HCT116 (cell line): ENCODE results near the gene UCP1. TPM values are rescaled to one million over a fixed set of nuclear protein-coding genes. Genes with fewer than 3 reads are reported as not detected.

Experiments
- ATAC-seq: fragments of 200-7000 bp; cut with Tn5 transposase; 2 replicates; pipeline ENCODE4 v1.9.1; 2020; ENCODE audit warnings: mild to moderate bottlenecking, moderate library complexity
- BruUV-seq: library from RNA; stranded (reverse); fragments of 400-500 nt; replicated peaks from 2 replicates; lab custom pipeline; 2021; lab: Mats Ljungman, UMichigan
- CTCF ChIA-PET: fragments of 300-600 bp; sonication (Branson Sonifier 250); formaldehyde crosslinking; loops from one replicate; lab custom pipeline; 2021; ENCODE audit warnings: antibody characterized with exemption; lab: Charles Lee
- POLR2A ChIA-PET: fragments of 300-600, 350-600 bp; sonication (Branson Sonifier 250); formaldehyde crosslinking; loops from one replicate; lab custom pipeline; 2021; ENCODE audit warnings: antibody characterized with exemption; lab: Charles Lee
- RAD21 ChIA-PET, 2 experiments: fragments of 300-600 bp; sonication (Branson Sonifier 250); formaldehyde crosslinking; loops; one replicate each; lab custom pipeline; 2023; ENCODE audit warnings: low total read pairs in 2 of 2; ENCODE audit not compliant: uncharacterized antibody in 2 of 2, unreplicated experiment in 2 of 2, low non-redundant PET in 1 of 2; lab: Charles Lee
- DNase-seq: peaks from one replicate; pipeline ENCODE4 v3.0.0-alpha.2; 2010; ENCODE audit warnings: low read depth, low spot score
- H2AFZ ChIP-seq: fragments of 200-600 bp; shearing (Covaris generic), sonication (generic); 2 replicates; pipeline ENCODE4 v1.6.1; 2017; ENCODE audit warnings: low read depth, mixed run types, mixed read lengths, antibody characterized with exemption, low read length; ENCODE audit not compliant: poor library complexity, severe bottlenecking
- H3K27ac ChIP-seq: 2 replicates; pipeline ENCODE4 v1.5.1; 2012; ENCODE audit warnings: low read depth, low read length
- H3K27me3 ChIP-seq: fragments of 200-600 bp; sonication (generic); 2 replicates; pipeline ENCODE4 v1.6.1; 2016; ENCODE audit warnings: mixed run types, low read length, mixed read lengths; ENCODE audit not compliant: insufficient read depth
- H3K36me3 ChIP-seq, 2 experiments: fragments of 200-500 bp in 1 of 2; fragments of 200-600 bp in 1 of 2; sonication (Bioruptor generic) in 1 of 2; sonication (generic) in 1 of 2; 2 replicates each; pipeline versions ENCODE4 v1.5.1 to v1.6.1; 2014 to 2016; ENCODE audit warnings: low read length in 2 of 2, inconsistent platforms in 1 of 2, mixed read lengths in 1 of 2, mixed run types in 1 of 2; ENCODE audit not compliant: insufficient read depth in 2 of 2, control insufficient read depth in 1 of 2
- H3K4me1 ChIP-seq, 2 experiments: fragments of 200-600 bp in 1 of 2; sonication (generic) in 1 of 2; 2 replicates each; pipeline versions ENCODE4 v1.5.1 to v1.6.1; 2012 to 2017; ENCODE audit warnings: low read length in 2 of 2, inconsistent platforms in 1 of 2, mild to moderate bottlenecking in 1 of 2, mixed read lengths in 1 of 2, mixed run types in 1 of 2, moderate library complexity in 1 of 2; ENCODE audit not compliant: insufficient read depth in 2 of 2, control insufficient read depth in 1 of 2
- H3K4me2 ChIP-seq: fragments of 200-600 bp; sonication (generic); 2 replicates; pipeline ENCODE4 v1.6.1; 2017; ENCODE audit warnings: mixed run types, low read length, mixed read lengths
- H3K4me3 ChIP-seq, 2 experiments: fragments of 200-600 bp in 1 of 2; sonication (generic) in 1 of 2; replicated peaks in 1 of 2; 2 replicates each; pipeline ENCODE4 v1.5.1; 2011 to 2016; ENCODE audit warnings: low read length in 2 of 2, control low read depth in 1 of 2, low read depth in 1 of 2, mild to moderate bottlenecking in 1 of 2, mixed read lengths in 1 of 2, mixed run types in 1 of 2
- H3K79me2 ChIP-seq: fragments of 200-600 bp; sonication (generic); 2 replicates; pipeline ENCODE4 v1.6.1; 2017; ENCODE audit warnings: mild to moderate bottlenecking, mixed run types, low read length, moderate library complexity, mixed read lengths; ENCODE audit not compliant: insufficient read depth
- H3K9ac ChIP-seq: fragments of 200-600 bp; sonication (generic); 2 replicates; pipeline ENCODE4 v1.6.1; 2016; ENCODE audit warnings: low read length, mixed read lengths
- H3K9me2 ChIP-seq: fragments of 200-600 bp; sonication (generic), shearing (Covaris generic); 2 replicates; pipeline ENCODE4 v1.6.1; 2017; ENCODE audit warnings: mixed run types, mild to moderate bottlenecking, moderate library complexity; ENCODE audit not compliant: insufficient read depth
- H3K9me3 ChIP-seq, 2 experiments: fragments of 200-500 bp in 1 of 2; fragments of 200-600 bp in 1 of 2; sonication (Bioruptor generic) in 1 of 2; sonication (generic) in 1 of 2; 2 replicates each; pipeline ENCODE4 v1.6.1; 2014 to 2017; ENCODE audit warnings: low read length in 2 of 2, mixed read lengths in 2 of 2, inconsistent platforms in 1 of 2, low read depth in 1 of 2, mild to moderate bottlenecking in 1 of 2, mixed run types in 1 of 2, moderate library complexity in 1 of 2; ENCODE audit not compliant: control insufficient read depth in 1 of 2, insufficient read depth in 1 of 2
- H4K20me1 ChIP-seq: fragments of 200-600 bp; sonication (generic), shearing (Covaris generic); 2 replicates; pipeline ENCODE4 v1.6.1; 2017; ENCODE audit warnings: mixed run types, mild to moderate bottlenecking, moderate library complexity; ENCODE audit not compliant: insufficient read depth
- ATF3 ChIP-seq: IDR thresholded peaks from 2 replicates; pipeline ENCODE4 v1.6.1; 2012
- CBX3 ChIP-seq: IDR thresholded peaks from 2 replicates; pipeline ENCODE4 v1.6.1; 2012; ENCODE audit warnings: low read depth
- CEBPB ChIP-seq: IDR thresholded peaks from 2 replicates; pipeline ENCODE4 v1.6.1; 2012; ENCODE audit warnings: low read depth
- CTCF ChIP-seq, 3 experiments: fragments of 200-600 bp in 1 of 3; sonication (generic) in 1 of 3; IDR thresholded peaks in 2 of 3; conservative IDR thresholded peaks in 1 of 3; 2 replicates each; pipeline ENCODE4 v1.5.1; 2012 to 2017; ENCODE audit warnings: low read depth in 2 of 3, low read length in 2 of 3, antibody characterized with exemption in 1 of 3, borderline replicate concordance in 1 of 3, control low read depth in 1 of 3, mild to moderate bottlenecking in 1 of 3, mixed read lengths in 1 of 3, mixed run types in 1 of 3, moderate library complexity in 1 of 3; ENCODE audit not compliant: insufficient read depth in 1 of 3
- EGR1 ChIP-seq: IDR thresholded peaks from 2 replicates; pipeline ENCODE4 v1.6.1; 2012; ENCODE audit warnings: low read depth
- ELF1 ChIP-seq: IDR thresholded peaks from 2 replicates; pipeline ENCODE4 v1.6.1; 2012; ENCODE audit warnings: low read depth, borderline replicate concordance
- EZH2 ChIP-seq: fragments of 200-600 bp; sonication (generic); IDR thresholded peaks from 2 replicates; pipeline ENCODE4 v1.6.1; 2017; ENCODE audit warnings: antibody characterized with exemption, mixed run types
- FOSL1 ChIP-seq: IDR thresholded peaks from 2 replicates; pipeline ENCODE4 v1.6.1; 2012; ENCODE audit warnings: low read depth
- JUND ChIP-seq: IDR thresholded peaks from 2 replicates; pipeline ENCODE4 v1.6.1; 2012
- MAX ChIP-seq: IDR thresholded peaks from 2 replicates; pipeline ENCODE4 v1.6.1; 2012
- POLR2A ChIP-seq: IDR thresholded peaks from 2 replicates; pipeline ENCODE4 v1.7.0; 2011; ENCODE audit warnings: borderline replicate concordance; ENCODE audit not compliant: insufficient read depth, insufficient read length; ENCODE audit errors: extremely low read depth
- POLR2AphosphoS5 ChIP-seq: IDR thresholded peaks from 2 replicates; pipeline ENCODE4 v1.6.1; 2011; ENCODE audit warnings: mild to moderate bottlenecking, low read depth, low read length, moderate library complexity
- RAD21 ChIP-seq: IDR thresholded peaks from 2 replicates; pipeline ENCODE4 v1.6.1; 2012; ENCODE audit warnings: low read depth, mild to moderate bottlenecking
- SIN3A ChIP-seq: IDR thresholded peaks from 2 replicates; pipeline ENCODE4 v1.6.1; 2012; ENCODE audit warnings: low read depth
- TCF7L2 ChIP-seq: IDR thresholded peaks from 2 replicates; pipeline ENCODE4 v1.7.0; 2011; ENCODE audit warnings: borderline replicate concordance, inconsistent platforms; ENCODE audit not compliant: insufficient read depth, insufficient read length; ENCODE audit errors: extremely low read depth
- YY1 ChIP-seq: IDR thresholded peaks from 2 replicates; pipeline ENCODE4 v1.6.1; 2011; ENCODE audit warnings: low read length, low read depth, moderate library complexity, mild to moderate bottlenecking; ENCODE audit not compliant: insufficient replicate concordance; ENCODE audit errors: extremely low read depth
- ZBTB33 ChIP-seq: IDR thresholded peaks from 2 replicates; pipeline ENCODE4 v1.6.1; 2011; ENCODE audit warnings: mild to moderate bottlenecking, low read length, moderate library complexity; ENCODE audit not compliant: insufficient replicate concordance; ENCODE audit errors: extremely low read depth
- ZFX ChIP-seq: fragments of 450-650 bp; IDR thresholded peaks from 2 replicates; pipeline ENCODE4 v1.6.1; 2017
- ZNF274 ChIP-seq: fragments of 200-500 bp; sonication (Bioruptor generic); IDR thresholded peaks from 2 replicates; pipeline ENCODE4 v1.6.1; 2014; ENCODE audit warnings: mild to moderate bottlenecking, low read depth, low read length, inconsistent platforms
- intact Hi-C: fragments of 100-400 bp; cut with micrococcal nuclease; formaldehyde crosslinking; loops from 2 replicates; pipeline ENCODE4 v1.10.0; 2022
- total RNA-seq: library from RNA; stranded (reverse); gene quantifications from one replicate; pipeline ENCODE4 v1.2.1, GENCODE V29; 2021; ENCODE audit not compliant: unreplicated experiment
- TF ChIP-seq, protein P1 (sequence below): IDR thresholded peaks from 2 replicates; pipeline ENCODE4 v1.6.1; 2012; ENCODE audit warnings: low read depth

The UCP1 gene
- total RNA-seq, 1 experiment from 2014 or later: not detected

DNA sequence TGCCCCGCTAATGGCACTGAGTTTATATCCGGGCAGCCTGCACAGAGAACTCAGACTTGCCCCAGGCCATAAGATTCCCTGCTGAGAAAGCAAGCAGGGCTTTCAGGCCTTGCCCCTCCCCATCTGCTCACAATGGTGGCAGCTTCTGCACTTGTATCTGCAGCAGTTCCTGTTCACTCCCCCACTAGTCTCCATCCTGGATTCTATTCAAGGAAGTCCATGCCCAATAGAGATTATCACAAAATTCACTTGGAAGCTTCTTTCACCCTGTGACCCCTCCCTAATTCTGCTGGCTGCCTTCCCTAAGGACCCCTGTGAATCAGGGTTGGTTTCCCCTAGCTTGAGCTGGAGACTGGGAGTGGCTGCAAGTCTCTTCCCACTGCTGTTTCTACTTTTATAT lies 34.5 kb upstream of the UCP1 start:
- H3K27me3 ChIP-seq: no peaks in the 10 kb centered on the region
- no peak overlapping the region for H3K27ac ChIP-seq
- ChIA-PET CTCF (interaction anchor here (0.8 kb wide), 1 partner anchor 243 kb away, joined by 3 read pairs; no protein-coding TSS in a partner anchor), RAD21 (no interaction called here), POLR2A (no interaction called here)
- H3K36me3 ChIP-seq: no peaks in the 10 kb centered on the region
- no peaks in the 10 kb centered on the region for H3K79me2 ChIP-seq
- no peak overlapping the region for H3K4me3 ChIP-seq
- TF ChIP-seq POLR2A (no peak), CBX3 (no peak), ATF3 (no peak), FOSL1 (no peak), TCF7L2 (no peak), ZBTB33 (no peak), MAX (no peak), SIN3A (no peak), YY1 (no peak), POLR2AphosphoS5 (no peak), CTCF (IDR thresholded peaks at IDR 0.05 in 2 of 3, conservative IDR thresholded peaks at IDR 0.05 in 1 of 3; ENCODE audit: borderline replicate concordance in 1 of 3, insufficient read depth in 1 of 3, low read depth in 2 of 3, low read length in 2 of 3) (no peak), ELF1 (no peak), RAD21 (no peak), CEBPB (no peak), ZNF274 (no peak), JUND (no peak), EZH2 (no peak), ZFX (no peak), EGR1 (no peak)
- TF ChIP-seq, protein P1, sequence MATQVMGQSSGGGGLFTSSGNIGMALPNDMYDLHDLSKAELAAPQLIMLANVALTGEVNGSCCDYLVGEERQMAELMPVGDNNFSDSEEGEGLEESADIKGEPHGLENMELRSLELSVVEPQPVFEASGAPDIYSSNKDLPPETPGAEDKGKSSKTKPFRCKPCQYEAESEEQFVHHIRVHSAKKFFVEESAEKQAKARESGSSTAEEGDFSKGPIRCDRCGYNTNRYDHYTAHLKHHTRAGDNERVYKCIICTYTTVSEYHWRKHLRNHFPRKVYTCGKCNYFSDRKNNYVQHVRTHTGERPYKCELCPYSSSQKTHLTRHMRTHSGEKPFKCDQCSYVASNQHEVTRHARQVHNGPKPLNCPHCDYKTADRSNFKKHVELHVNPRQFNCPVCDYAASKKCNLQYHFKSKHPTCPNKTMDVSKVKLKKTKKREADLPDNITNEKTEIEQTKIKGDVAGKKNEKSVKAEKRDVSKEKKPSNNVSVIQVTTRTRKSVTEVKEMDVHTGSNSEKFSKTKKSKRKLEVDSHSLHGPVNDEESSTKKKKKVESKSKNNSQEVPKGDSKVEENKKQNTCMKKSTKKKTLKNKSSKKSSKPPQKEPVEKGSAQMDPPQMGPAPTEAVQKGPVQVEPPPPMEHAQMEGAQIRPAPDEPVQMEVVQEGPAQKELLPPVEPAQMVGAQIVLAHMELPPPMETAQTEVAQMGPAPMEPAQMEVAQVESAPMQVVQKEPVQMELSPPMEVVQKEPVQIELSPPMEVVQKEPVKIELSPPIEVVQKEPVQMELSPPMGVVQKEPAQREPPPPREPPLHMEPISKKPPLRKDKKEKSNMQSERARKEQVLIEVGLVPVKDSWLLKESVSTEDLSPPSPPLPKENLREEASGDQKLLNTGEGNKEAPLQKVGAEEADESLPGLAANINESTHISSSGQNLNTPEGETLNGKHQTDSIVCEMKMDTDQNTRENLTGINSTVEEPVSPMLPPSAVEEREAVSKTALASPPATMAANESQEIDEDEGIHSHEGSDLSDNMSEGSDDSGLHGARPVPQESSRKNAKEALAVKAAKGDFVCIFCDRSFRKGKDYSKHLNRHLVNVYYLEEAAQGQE: no peak
- ATAC-seq (no peak), DNase-seq (no peak)
- no peaks in the 10 kb centered on the region; the same call in 1 of the 2 replicates for H3K9me2 ChIP-seq
- no peaks in the 10 kb centered on the region for H4K20me1 ChIP-seq
- H3K9me3 ChIP-seq: no peaks in the 10 kb centered on the region
- H3K4me1 ChIP-seq: no peaks in the 10 kb centered on the region
- no TSS peak for BruUV-seq
- intact Hi-C loops: no loop called here
- H3K4me2 ChIP-seq: no peak overlapping the region
- H3K9ac ChIP-seq: no peak overlapping the region
- no peak overlapping the region for H2AFZ ChIP-seq
